Stomach (tissue), 4 donors: ENCODE measurements around the gene SMOC2.

Source experiments
- POLR2A ChIP-seq, 4 donors: fragments of 450-650 bp; IDR thresholded peaks; one replicate each; pipeline ENCODE4 v1.6.1; 2016; ENCODE audit warnings: antibody characterized with exemption in 4 of 4, control low read depth in 2 of 4, mild to moderate bottlenecking in 1 of 4, moderate library complexity in 1 of 4
- POLR2AphosphoS5 ChIP-seq, 3 donors: sonication (generic); formaldehyde crosslinking; IDR thresholded peaks; one replicate each; pipeline ENCODE4 v1.6.1; 2016; ENCODE audit warnings: antibody characterized with exemption in 3 of 3
- TF ChIP-seq, protein P1 (sequence below), 7 experiments: fragments of 450-650 bp in 4 of 7; fragments of 200-600 bp in 3 of 7; sonication (generic) in 3 of 7; IDR thresholded peaks; one replicate each; pipeline ENCODE4 v1.5.1; 2016 to 2019; ENCODE audit warnings: antibody characterized with exemption in 7 of 7, control low read depth in 2 of 7, mild to moderate bottlenecking in 1 of 7

DNA sequence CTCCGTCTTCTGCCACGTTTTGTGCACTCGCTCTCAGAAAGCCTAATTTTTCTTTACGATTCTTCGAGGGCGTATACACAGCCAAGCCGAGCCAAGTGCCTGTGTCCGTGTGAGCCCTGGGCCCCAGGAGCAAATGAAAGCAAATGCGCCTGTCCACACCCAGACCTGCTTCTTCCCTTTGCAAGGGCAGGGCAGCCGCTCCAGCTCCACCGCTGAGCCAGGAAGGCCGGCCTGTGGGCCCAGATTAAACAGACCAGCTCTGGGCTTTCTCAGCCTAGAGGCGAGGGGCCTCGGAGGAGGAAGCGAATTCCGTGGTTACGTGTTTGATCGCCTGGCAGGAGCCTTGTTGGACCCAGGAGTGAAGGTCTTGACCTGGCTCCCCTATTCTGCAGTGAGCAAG lies 184.6 kb downstream of the SMOC2 start:
- TF ChIP-seq, protein P1, sequence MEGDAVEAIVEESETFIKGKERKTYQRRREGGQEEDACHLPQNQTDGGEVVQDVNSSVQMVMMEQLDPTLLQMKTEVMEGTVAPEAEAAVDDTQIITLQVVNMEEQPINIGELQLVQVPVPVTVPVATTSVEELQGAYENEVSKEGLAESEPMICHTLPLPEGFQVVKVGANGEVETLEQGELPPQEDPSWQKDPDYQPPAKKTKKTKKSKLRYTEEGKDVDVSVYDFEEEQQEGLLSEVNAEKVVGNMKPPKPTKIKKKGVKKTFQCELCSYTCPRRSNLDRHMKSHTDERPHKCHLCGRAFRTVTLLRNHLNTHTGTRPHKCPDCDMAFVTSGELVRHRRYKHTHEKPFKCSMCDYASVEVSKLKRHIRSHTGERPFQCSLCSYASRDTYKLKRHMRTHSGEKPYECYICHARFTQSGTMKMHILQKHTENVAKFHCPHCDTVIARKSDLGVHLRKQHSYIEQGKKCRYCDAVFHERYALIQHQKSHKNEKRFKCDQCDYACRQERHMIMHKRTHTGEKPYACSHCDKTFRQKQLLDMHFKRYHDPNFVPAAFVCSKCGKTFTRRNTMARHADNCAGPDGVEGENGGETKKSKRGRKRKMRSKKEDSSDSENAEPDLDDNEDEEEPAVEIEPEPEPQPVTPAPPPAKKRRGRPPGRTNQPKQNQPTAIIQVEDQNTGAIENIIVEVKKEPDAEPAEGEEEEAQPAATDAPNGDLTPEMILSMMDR (IDR thresholded peaks at IDR 0.05): no peak
- TF ChIP-seq POLR2AphosphoS5 (IDR thresholded peaks at IDR 0.05): no peak
- TF ChIP-seq POLR2A (IDR thresholded peaks at IDR 0.05): no peak
